NCI-H2107 (cell line): ENCODE measurements around the gene TCEAL7.
"Not testable (repeated sequence)": the region's sequence is repeated elsewhere in the genome, so short reads cannot be mapped to it uniquely, and the experiment has no call there.

Experiments used
- DNase-seq: peaks from one replicate; lab custom pipeline; 2025; lab: John Stamatoyannopoulos, UW

TCEAL7 gene, protein sequence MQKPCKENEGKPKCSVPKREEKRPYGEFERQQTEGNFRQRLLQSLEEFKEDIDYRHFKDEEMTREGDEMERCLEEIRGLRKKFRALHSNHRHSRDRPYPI

GRCh38 chrX:103329991-103330390, at the start of gene TCEAL7:
TSS of gene TCEAL7 (plus strand) at chrX:103330239. CDS start at chrX:103331404, 1,165 bp downstream.
- no peak for DNase-seq

DNA sequence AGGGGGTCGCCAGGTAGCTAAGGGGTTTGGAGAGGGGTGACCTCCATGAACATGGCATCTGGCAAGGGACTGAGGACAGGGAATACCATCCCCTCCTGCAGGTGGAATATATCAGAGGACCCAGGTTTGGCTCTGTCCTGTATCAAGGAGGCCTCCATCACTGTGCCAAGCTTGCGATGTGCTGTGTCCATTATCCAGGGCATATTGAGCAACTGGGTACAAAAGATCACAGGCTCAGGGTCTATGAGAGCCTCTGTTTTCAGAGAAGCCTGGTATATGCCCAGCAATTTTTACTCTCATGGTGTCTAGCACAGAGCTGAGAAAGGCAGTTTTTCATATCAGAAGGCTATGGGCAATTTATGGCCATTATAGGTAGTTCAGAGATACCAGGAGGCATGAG, 36.9 kb upstream of the TCEAL7 start:
- DNase-seq, result no peak

- no peak for DNase-seq
These were observed 25.3 kb upstream of the TCEAL7 start for GRCh38 chrX:103304705-103305104.

GRCh38 chrX:103305666-103306065, 24.4 kb upstream of the TCEAL7 start:
- not testable (repeated sequence) for DNase-seq

DNA sequence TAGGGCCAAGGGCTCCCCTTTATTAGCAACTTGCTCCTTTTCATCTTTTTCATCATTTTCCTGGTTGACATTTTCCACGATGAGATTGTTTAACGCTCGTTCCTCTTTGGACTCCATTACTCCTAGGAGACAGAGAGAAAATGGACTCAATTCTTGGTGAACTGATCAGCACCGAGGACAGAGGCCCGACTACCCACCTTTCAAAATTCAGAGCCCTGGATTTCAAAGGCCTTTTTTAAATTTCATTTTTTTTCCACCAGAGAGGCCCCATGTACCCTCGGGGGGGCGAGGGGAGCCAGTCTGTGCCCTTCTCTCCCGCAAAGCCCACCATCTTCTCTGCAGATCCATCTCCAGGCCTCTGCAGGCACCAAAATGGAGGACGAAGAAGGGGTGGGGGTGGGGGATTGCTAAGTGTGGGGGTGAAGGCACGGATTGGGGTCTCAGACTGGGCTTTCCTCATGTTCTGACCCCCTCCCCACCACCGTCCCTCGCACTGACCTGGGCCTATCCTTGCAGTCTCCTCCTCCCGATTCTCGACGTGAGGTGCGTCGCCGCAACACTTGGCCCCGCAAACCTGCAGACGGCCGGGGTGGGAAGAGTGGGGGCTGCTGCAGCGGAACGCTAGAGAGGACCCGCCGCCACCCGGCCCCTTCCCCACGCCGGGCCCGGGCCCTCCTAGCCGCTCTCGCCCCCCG, 20.0 kb upstream of the TCEAL7 start:
- no peak for DNase-seq

GRCh38 chrX:103310555-103311398, 19.3 kb upstream of the TCEAL7 start, which contains the start of gene BEX2:
TSS of gene BEX2 (minus strand) at chrX:103310990. CDS start at chrX:103309976, 1,014 bp downstream.
- peak; percentile 86 for DNase-seq

- DNase-seq, result no peak
These were observed 18.6 kb upstream of the TCEAL7 start for GRCh38 chrX:103311399-103311780.

GRCh38 chrX:103330681-103331288, 746 bp downstream of the TCEAL7 start:
- DNase-seq, result no peak

DNA sequence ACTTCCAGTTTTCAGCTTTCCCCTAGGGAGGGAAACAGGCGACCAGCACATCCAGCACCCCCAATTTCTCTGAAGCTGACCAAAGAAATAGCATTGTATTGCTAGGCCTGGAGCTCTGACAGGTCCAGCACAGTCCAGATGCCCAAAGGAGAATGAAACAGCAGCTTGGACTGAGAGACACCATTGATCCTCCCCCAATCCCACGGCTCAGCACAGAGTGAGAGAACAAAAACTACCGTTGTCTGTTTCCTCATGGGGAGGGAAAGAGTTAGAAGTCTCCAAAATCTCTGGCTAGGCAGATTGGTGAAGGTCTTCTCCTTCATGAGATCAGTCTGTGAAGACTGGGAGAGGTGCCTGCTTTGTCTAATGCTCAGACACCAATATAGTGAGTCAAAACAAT, 8.6 kb downstream of the TCEAL7 start:
- DNase-seq, result no peak

DNA sequence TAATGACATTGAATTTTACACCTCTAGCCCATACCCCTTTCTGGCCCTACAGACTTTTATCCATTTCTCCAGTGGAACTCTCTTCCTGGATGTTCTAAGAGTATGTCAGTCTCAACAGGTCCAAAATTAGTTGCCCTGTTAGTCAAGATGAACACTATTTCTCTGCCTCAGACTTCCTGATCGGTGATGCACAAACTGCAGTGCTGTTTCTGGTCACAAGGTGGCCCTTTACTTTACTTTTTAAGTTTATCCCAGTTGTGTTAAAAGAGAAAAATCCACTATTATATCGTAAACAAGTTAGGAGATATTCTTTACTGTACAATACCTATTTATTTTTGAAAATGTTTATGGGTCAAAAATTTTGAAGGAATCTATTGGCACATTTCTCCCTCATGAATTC, 13.1 kb downstream of the TCEAL7 start:
- no peak for DNase-seq

GRCh38 chrX:103344606-103345005, 14.6 kb downstream of the TCEAL7 start:
- DNase-seq, result no peak

GRCh38 chrX:103347682-103348397, 17.8 kb downstream of the TCEAL7 start:
- no peak for DNase-seq

DNA sequence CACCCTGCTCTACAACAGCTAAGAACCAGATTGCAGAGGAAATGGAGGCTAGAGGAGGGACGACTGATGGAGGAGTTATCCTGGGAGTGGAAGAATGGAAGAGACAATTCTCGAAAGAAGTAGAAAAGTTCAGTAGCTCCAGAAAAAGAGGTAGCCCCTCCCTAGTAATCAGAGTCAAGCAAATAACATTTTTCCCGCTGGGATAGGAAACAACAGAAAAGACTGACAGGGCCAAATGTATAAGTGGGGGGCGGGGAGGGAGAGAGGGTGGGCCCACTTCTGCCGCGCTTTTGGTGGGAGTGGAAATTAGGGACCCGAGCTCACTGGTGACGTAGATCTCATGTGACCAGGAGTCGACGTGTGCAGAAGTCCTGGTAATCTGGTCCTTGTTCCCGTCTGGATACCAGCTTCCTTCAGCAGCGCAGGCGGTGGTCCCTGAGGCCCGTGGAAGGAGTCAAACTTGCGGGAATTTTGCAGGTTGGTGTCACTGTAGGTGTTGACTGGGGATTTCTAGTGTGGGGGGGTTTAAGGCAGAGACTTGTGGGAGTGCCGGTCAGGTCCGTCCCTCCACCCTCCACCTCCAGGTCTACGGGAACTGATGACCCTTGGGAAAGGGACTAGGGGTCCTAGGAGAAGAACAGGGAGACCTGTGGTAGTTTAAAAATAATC, 26.2 kb downstream of the TCEAL7 start, which contains the start of gene TCEAL9:
TSS of gene TCEAL9 (plus strand) at position 377 of the 669 bp plus-strand sequence. CDS start 1,179 bp downstream, outside the sequence.
- DNase-seq, result peak; percentile 37

GRCh38 chrX:103356858-103357257, 26.8 kb downstream of the TCEAL7 start:
- no peak for DNase-seq

DNA sequence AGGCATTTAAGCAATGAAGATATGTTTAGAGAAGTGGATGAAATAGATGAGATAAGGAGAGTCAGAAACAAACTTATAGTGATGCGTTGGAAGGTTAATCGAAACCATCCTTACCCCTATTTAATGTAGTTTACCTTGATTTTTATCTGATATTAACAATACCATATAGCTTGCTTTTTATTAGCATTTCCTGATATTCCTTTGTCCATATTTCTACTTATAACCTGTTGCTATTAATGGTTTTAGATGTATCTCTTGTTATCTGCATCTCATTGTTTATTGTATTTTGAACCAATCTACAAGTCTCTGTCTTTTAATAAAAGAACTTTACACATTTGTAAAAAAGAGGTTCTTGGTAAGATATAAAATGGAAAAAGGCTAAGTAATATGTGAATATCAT, 27.8 kb downstream of the TCEAL7 start:
- no peak for DNase-seq

DNA sequence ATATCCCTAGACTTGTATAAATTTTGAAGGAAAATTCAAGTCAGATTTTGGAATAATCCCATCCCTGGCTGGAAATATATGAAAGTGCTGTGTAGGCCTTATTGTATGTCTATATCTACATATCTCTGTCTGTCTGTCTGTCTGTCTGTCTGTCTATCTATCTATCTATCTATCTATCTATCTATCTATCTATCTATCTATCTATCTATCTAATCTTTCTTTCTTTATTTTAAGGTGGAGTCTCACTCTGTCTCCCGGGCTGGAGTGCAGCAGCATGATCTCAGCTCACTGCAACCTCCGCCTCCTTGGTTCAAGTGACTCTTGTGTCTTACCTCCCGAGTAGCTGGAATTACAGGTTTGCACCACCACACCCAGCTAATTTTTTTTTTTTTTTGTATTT, 29.6 kb downstream of the TCEAL7 start:
- DNase-seq, result not testable (repeated sequence)

GRCh38 chrX:103360092-103360491, 30.1 kb downstream of the TCEAL7 start:
- DNase-seq, result no peak

GRCh38 chrX:103360916-103361315, 30.9 kb downstream of the TCEAL7 start:
- no peak for DNase-seq

DNA sequence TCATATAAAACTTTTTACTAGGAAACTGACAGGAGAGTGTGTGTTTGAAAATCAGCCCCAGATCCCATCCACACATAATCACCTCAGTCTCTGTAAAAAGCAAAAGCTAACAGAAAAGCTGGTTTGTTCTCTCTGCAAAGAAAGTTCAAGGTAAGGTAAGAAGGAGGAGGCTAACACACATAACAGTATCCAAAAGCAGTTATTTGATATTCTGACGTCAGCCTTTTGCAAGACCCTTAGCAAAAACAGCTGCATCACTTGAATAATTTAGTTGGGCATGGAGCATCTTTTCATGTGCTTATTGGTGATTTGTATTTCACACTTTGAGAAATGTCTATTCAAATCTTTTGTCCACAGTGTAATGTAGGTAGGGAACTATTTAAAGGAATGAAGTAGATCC, 31.8 kb downstream of the TCEAL7 start:
- no peak for DNase-seq

DNA sequence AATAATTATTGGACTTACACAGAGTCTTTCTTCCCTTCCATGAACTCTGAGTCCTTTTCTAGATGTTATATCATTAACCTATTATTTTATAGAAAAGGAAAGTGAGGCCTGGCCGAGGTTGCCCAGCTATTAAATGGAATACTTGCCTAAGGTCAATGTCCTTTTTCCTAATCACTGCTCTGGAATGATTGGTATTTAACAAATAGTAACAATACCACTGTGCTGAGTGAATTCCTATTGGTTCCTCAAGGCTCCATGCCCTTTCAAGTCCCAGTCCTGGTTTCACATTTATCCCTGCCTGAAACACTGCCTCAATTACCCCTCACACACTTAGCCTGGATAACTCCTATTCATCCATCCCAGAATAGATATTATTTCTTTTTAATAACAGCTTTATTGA, 32.4 kb downstream of the TCEAL7 start:
- DNase-seq, result no peak

DNA sequence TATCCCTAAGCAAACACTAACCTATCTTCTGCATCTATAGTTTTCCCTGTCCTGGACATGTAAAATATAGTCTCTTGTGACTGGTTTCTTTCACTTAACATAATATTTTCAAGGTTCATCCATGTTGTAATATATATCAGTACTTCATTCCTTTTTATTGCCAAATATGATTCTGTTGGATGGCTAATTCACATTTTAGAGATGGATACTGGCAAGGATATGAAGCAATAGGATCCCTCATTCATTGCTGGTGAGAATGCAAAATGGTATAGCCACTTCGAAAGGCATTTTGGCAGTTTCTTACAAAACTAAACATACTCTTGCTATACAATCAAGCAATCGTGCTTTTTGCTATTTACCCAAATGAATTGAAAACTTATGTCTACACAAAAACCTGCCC, 33.0 kb downstream of the TCEAL7 start:
- no peak for DNase-seq
